ENCODE data around the gene FUCA1. TPM values are rescaled to one million over a fixed set of nuclear protein-coding genes. Genes with fewer than 3 reads are reported as not detected.

FUCA1 gene
- total and polyA plus RNA-seq, 2 of the 8 experiments (the other 6 are each of a cell fraction or from before 2014, with no cell fraction given) = 5.9 to 6.4 TPM

- Histone ChIP-seq H3K4me1 (replicated peaks in 1 of 4; ENCODE audit: control insufficient read depth in 3 of 4, insufficient read depth in 4 of 4, low read length in 3 of 4) (peaks cover 0 to 12% (median 9%) of the 10 kb centered on the region in 4 experiments; a peak in 5 of 7 replicates), H2AK5ac (ENCODE audit: low read depth, low read length) (no peak overlapping the region), H2BK120ac (replicated peaks; ENCODE audit: low read depth, low read length) (no peak overlapping the region), H2BK20ac (ENCODE audit: low read length) (no peak overlapping the region), H4K20me1 (replicated peaks in 1 of 2; ENCODE audit: control insufficient read depth in 1 of 2, insufficient read depth in 2 of 2, low read length in 2 of 2) (peaks cover 2 to 4% of the 10 kb centered on the region in 2 experiments), H4K5ac (ENCODE audit: insufficient read length, low read depth, low read length) (no peak overlapping the region), H3K23ac (ENCODE audit: insufficient read length) (no peak overlapping the region), H4K8ac (ENCODE audit: extremely low read depth, insufficient read depth, low read length) (no peak overlapping the region), H3K56ac (replicated peaks; ENCODE audit: insufficient read length, low read depth, low read length) (no peak overlapping the region), H2BK5ac (ENCODE audit: low read depth, low read length) (no peak overlapping the region), H3K36me3 (ENCODE audit: control insufficient read depth in 2 of 4, insufficient read depth in 4 of 4, low read length in 3 of 4) (peaks cover 6 to 15% (median 10%) of the 10 kb centered on the region in 4 experiments; a peak in 5 of 8 replicates), H3K23me2 (ENCODE audit: low read depth, low read length) (peaks cover 16% of the 10 kb centered on the region), H3K79me2 (ENCODE audit: control insufficient read depth in 1 of 2, insufficient read depth in 2 of 2, low read length in 2 of 2) (no peaks in the 10 kb centered on the region), H2BK12ac (ENCODE audit: low read depth, low read length) (no peak overlapping the region), H3K18ac (ENCODE audit: extremely low read depth, low read length) (no peak overlapping the region), H3K9me3 (ENCODE audit: insufficient read depth in 2 of 2, low read depth in 1 of 2, low read length in 1 of 2) (no peaks in the 10 kb centered on the region), H3K27me3 (replicated peaks in 1 of 4; ENCODE audit: control insufficient read depth in 3 of 4, extremely low read depth in 1 of 4, insufficient read depth in 3 of 4, low read length in 3 of 4) (no peaks in the 10 kb centered on the region; a peak in 1 of 7 replicates), H2AFZ (ENCODE audit: low read length) (no peak overlapping the region), H2BK15ac (ENCODE audit: low read length) (no peak overlapping the region), H3K14ac (ENCODE audit: insufficient read length) (no peak overlapping the region), H3K27ac (ENCODE audit: low read depth, low read length) (no peak overlapping the region), H3K4me3 (ENCODE audit: extremely low read depth in 1 of 4, insufficient read depth in 2 of 4, low read depth in 3 of 4, low read length in 4 of 4) (peak overlapping the region; percentile 57 to 81 (median 70)), H3K9ac (replicated peaks in 1 of 4; ENCODE audit: extremely low read depth in 1 of 4, low read depth in 3 of 4, low read length in 3 of 4) (no peak overlapping the region), H4K91ac (replicated peaks; ENCODE audit: insufficient read length, low read length) (no peak overlapping the region), H3K4ac (replicated peaks; ENCODE audit: insufficient read length, low read depth, low read length) (no peak overlapping the region), H3K79me1 (ENCODE audit: low read depth, low read length) (no peaks in the 10 kb centered on the region), H3K4me2 (ENCODE audit: insufficient read depth in 1 of 2, low read depth in 2 of 2, low read length in 2 of 2) (peak overlapping the region; percentile 89 to 95)
- ChIA-PET POLR2A (ENCODE audit: partially characterized antibody) (interaction anchor here (0.8 to 16.2 kb wide), 9 partner anchors 10 to 158 kb away, joined by 3 to 192 read pairs (median 6); partner anchors contain the start of genes HMGCL, LYPLA2, PITHD1 and PNRC2), CTCF (ENCODE audit: partially characterized antibody) (interaction anchor here (0.6 to 5.3 kb wide), 11 partner anchors 9 to 1694 kb away, joined by 3 to 66 read pairs (median 4); partner anchors contain the start of gene PITHD1)
- FAIRE-seq (no peak), DNase-seq (ENCODE audit: low read depth in 1 of 2, low spot score in 2 of 2) (no peak)
- TF ChIP-seq SUZ12 (IDR thresholded peaks at IDR 0.05; ENCODE audit: low read length) (no peak), CEBPB (IDR thresholded peaks at IDR 0.05; ENCODE audit: low read depth, low read length) (peak; percentile 81), SIN3A (conservative IDR thresholded peaks at IDR 0.05 in 1 of 2, IDR thresholded peaks at IDR 0.05 in 1 of 2; ENCODE audit: low read depth in 1 of 2, low read length in 2 of 2) (0 out of 4 replicates have a peak, but pooled peaks of 1 of the 2 experiments have one; percentile 11), HDAC2 (IDR thresholded peaks at IDR 0.05; ENCODE audit: borderline replicate concordance in 1 of 2, low read depth in 2 of 2, low read length in 2 of 2) (0 out of 4 replicates have a peak, but pooled peaks of 1 of the 2 experiments have one; percentile 0)
- 20% methylated on average over 19 of the region's 19 CpGs; no CpG with 5 or more reads in 1 of the 2 experiments for WGBS, 2 experiments (ENCODE audit: extremely low coverage in 1 of 2, insufficient coverage in 1 of 2, insufficient read length in 1 of 2, insufficient replicate concordance in 2 of 2, low coverage in 1 of 2, low lambda C conversion rate in 2 of 2, missing lambda C conversion rate in 1 of 2)
These were observed 66.7 kb downstream of the FUCA1 start for GRCh38 chr1:23801338-23801748.

All from H1 (cell line).